Thyroid gland (tissue), 4 donors: Measurements from ENCODE around the gene ELP2. TPM values are rescaled to one million over a fixed set of nuclear protein-coding genes. Genes with fewer than 3 reads are reported as not detected.

ENCODE experiments used
- DNase-seq, 2 donors: peaks; one replicate each; pipeline ENCODE4 v3.0.0-alpha.2; 2019
- H3K27ac ChIP-seq, 3 donors: fragments of 200-600 bp; sonication (generic); 1 replicate in 2 of 3; 2 replicates in 1 of 3; pipeline ENCODE4 v1.5.1; 2016 to 2019; ENCODE audit warnings: mild to moderate bottlenecking in 1 of 3, moderate library complexity in 1 of 3
- H3K27me3 ChIP-seq: fragments of 200-600 bp; sonication (generic); one replicate; pipeline ENCODE4 v1.5.1; 2019
- H3K36me3 ChIP-seq, 2 donors: fragments of 200-600 bp; sonication (generic); one replicate each; pipeline ENCODE4 v1.5.1; 2016 to 2019
- H3K4me1 ChIP-seq, 2 donors: fragments of 200-600 bp; sonication (generic); one replicate each; pipeline ENCODE4 v1.5.1; 2017 to 2019
- H3K4me3 ChIP-seq, 3 donors: fragments of 200-600 bp; sonication (generic); replicated peaks in 1 of 3; 1 replicate in 2 of 3; 2 replicates in 1 of 3; pipeline ENCODE4 v1.5.1; 2016; ENCODE audit warnings: mild to moderate bottlenecking in 1 of 3
- H3K9me3 ChIP-seq: fragments of 200-600 bp; sonication (generic); one replicate; pipeline ENCODE4 v1.5.1; 2017
- POLR2A ChIP-seq, 2 donors: fragments of 450-650 bp; IDR thresholded peaks; one replicate each; pipeline ENCODE4 v1.6.1; 2017; ENCODE audit warnings: antibody characterized with exemption in 2 of 2, mild to moderate bottlenecking in 2 of 2, moderate library complexity in 1 of 2
- WGBS, 2 donors: methylation state at CpG; one replicate each; pipeline ENCODE4 v1.1.5; 2017; 5-methylcytosine and 5-hydroxymethylcytosine counted together
- intact Hi-C: fragments of 100-400 bp; cut with DNase I; formaldehyde crosslinking; loops from one replicate; pipeline ENCODE4 v1.15.1; 2023
- total RNA-seq, 4 donors: library from RNA; depleted of rRNA; stranded (reverse); fragments of >200 nt; gene quantifications; one replicate each; pipeline ENCODE4 v1.2.3, GENCODE V29; 2016
- TF ChIP-seq, protein P1 (sequence below), 6 experiments: fragments of 200-600 bp in 3 of 6; fragments of 450-650 bp in 3 of 6; sonication (generic) in 3 of 6; IDR thresholded peaks; one replicate each; pipeline ENCODE4 v1.5.1; 2016 to 2019; ENCODE audit warnings: antibody characterized with exemption in 6 of 6, mild to moderate bottlenecking in 2 of 6, inconsistent platforms in 1 of 6, moderate library complexity in 1 of 6

Gene ELP2
- total RNA-seq, 4 donors from 2014 or later = 50.5 to 93.2 (median 61.4) TPM

DNA sequence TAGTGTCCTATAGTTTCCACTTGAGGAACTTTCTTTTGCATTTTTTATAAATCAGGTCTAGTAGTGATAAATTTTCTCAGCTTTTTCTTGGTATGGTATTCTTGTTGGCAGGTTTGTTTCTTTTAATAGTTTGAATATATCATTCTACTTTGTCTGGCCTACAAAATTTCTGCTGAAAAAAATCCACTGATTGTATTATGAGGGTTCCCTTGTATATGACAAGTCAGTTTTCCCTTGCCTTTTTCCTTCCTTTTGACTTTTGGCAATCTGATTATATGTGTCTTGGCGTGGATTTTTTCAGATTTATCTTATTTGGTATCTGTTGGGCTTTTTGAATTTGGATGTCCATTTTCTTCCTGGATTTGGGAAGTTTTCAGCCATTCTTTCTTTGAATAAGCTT lies 99.5 kb downstream of the ELP2 start:
- no peaks in the 10 kb centered on the region for H3K9me3 ChIP-seq
- no peaks in the 10 kb centered on the region for H3K36me3 ChIP-seq
- H3K27ac ChIP-seq = no peak overlapping the region
- no peak overlapping the region for H3K4me3 ChIP-seq
- TF ChIP-seq, protein P1, sequence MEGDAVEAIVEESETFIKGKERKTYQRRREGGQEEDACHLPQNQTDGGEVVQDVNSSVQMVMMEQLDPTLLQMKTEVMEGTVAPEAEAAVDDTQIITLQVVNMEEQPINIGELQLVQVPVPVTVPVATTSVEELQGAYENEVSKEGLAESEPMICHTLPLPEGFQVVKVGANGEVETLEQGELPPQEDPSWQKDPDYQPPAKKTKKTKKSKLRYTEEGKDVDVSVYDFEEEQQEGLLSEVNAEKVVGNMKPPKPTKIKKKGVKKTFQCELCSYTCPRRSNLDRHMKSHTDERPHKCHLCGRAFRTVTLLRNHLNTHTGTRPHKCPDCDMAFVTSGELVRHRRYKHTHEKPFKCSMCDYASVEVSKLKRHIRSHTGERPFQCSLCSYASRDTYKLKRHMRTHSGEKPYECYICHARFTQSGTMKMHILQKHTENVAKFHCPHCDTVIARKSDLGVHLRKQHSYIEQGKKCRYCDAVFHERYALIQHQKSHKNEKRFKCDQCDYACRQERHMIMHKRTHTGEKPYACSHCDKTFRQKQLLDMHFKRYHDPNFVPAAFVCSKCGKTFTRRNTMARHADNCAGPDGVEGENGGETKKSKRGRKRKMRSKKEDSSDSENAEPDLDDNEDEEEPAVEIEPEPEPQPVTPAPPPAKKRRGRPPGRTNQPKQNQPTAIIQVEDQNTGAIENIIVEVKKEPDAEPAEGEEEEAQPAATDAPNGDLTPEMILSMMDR (IDR thresholded peaks at IDR 0.05) = no peak
- TF ChIP-seq POLR2A (IDR thresholded peaks at IDR 0.05) = no peak
- H3K27me3 ChIP-seq = no peaks in the 10 kb centered on the region
- no peak for DNase-seq
- intact Hi-C loops = no loop called here
- no peaks in the 10 kb centered on the region for H3K4me1 ChIP-seq
- 75 to 82% methylated on average over 1 of the region's 1 CpG for WGBS, 2 donors

Other genes with a start within 250 kb of the ELP2 start
- gene RPRD1A, start 62.3 kb upstream of the ELP2 start, total RNA-seq = 10 to 100 TPM; 56.8 to 95.6 (median 71.0) TPM
- 10 to 100 TPM; 42.6 to 52.8 (median 48.1) TPM for gene SLC39A6, start 559 bp upstream of the ELP2 start, total RNA-seq
- gene MOCOS, start 57.6 kb downstream of the ELP2 start, total RNA-seq = 1 to 10 TPM in 1 of 4 donors, under 1 TPM in 3; 0.45 to 1.0 (median 0.75) TPM
- 1 to 10 TPM; 1.6 to 6.9 (median 4.8) TPM for gene FHOD3, start 167.8 kb downstream of the ELP2 start, total RNA-seq